T-helper 2 cell treated with Interferon-gamma antibody and Interleukin-4, amounts not matched to agents 5 μg/mL and 100 μg/mL, for 36 hours (primary cell): ENCODE results near the gene ZSWIM3.
"Not testable (repeated sequence)": the region's sequence is repeated elsewhere in the genome, so short reads cannot be mapped to it uniquely, and the experiment has no call there.

ENCODE experiments used
- DNase-seq: peaks from one replicate; pipeline ENCODE4 v3.0.0; 2021; ENCODE audit warnings: low spot score
- H3K27ac Mint-ChIP-seq: one replicate; pipeline ENCODE4 v1.8.0; 2021; ENCODE audit warnings: mild to moderate bottlenecking, mixed read lengths
- H3K27me3 Mint-ChIP-seq: one replicate; pipeline ENCODE4 v1.8.0; 2021; ENCODE audit warnings: low read depth, mixed read lengths
- H3K36me3 Mint-ChIP-seq: one replicate; pipeline ENCODE4 v1.8.0; 2021; ENCODE audit warnings: low read depth, mixed read lengths
- H3K4me1 Mint-ChIP-seq: one replicate; pipeline ENCODE4 v1.8.0; 2021; ENCODE audit warnings: low read depth, mixed read lengths
- H3K4me3 Mint-ChIP-seq: one replicate; pipeline ENCODE4 v1.8.0; 2022; ENCODE audit warnings: mild to moderate bottlenecking, moderate library complexity, mixed read lengths
- H3K9me3 Mint-ChIP-seq: one replicate; pipeline ENCODE4 v1.8.0; 2021; ENCODE audit warnings: mixed read lengths

The ZSWIM3 gene

GRCh38 chr20:45859916-45860315 lies 2.5 kb downstream of the ZSWIM3 start:
- Mint-ChIP-seq H3K9me3 (no peaks in the 10 kb centered on the region), H3K27me3 (no peaks in the 10 kb centered on the region), H3K4me1 (peaks cover 33% of the 10 kb centered on the region), H3K36me3 (peaks cover 4% of the 10 kb centered on the region), H3K27ac (no peak overlapping the region), H3K4me3 (no peak overlapping the region)
- no peak for DNase-seq

- Mint-ChIP-seq H3K9me3 (no peaks in the 10 kb centered on the region), H3K27ac (no peak overlapping the region), H3K4me3 (no peak overlapping the region), H3K27me3 (no peaks in the 10 kb centered on the region), H3K4me1 (peaks cover 29% of the 10 kb centered on the region), H3K36me3 (peaks cover 4% of the 10 kb centered on the region)
- no peak for DNase-seq
Observed at GRCh38 chr20:45860560-45861220, 3.3 kb downstream of the ZSWIM3 start.

GRCh38 chr20:45861221-45862075 lies 4.0 kb downstream of the ZSWIM3 start:
- H3K4me3 Mint-ChIP-seq, result no peak overlapping the region
- no peak overlapping the region for H3K27ac Mint-ChIP-seq
- H3K36me3 Mint-ChIP-seq, result peaks cover 4% of the 10 kb centered on the region
- no peaks in the 10 kb centered on the region for H3K27me3 Mint-ChIP-seq
- no peaks in the 10 kb centered on the region for H3K9me3 Mint-ChIP-seq
- H3K4me1 Mint-ChIP-seq, result peaks cover 29% of the 10 kb centered on the region
- no peak for DNase-seq

- Mint-ChIP-seq H3K27ac (no peak overlapping the region), H3K4me1 (peaks cover 14% of the 10 kb centered on the region), H3K36me3 (peaks cover 4% of the 10 kb centered on the region)
Observed at GRCh38 chr20:45863543-45864470, 6.4 kb downstream of the ZSWIM3 start.

GRCh38 chr20:45866454-45866853 lies 9.0 kb downstream of the ZSWIM3 start:
- DNase-seq, result no peak
- H3K9me3 Mint-ChIP-seq, result no peaks in the 10 kb centered on the region
- H3K4me1 Mint-ChIP-seq, result no peaks in the 10 kb centered on the region
- H3K27ac Mint-ChIP-seq, result no peak overlapping the region
- peaks cover 4% of the 10 kb centered on the region for H3K36me3 Mint-ChIP-seq
- H3K4me3 Mint-ChIP-seq, result no peak overlapping the region
- no peaks in the 10 kb centered on the region for H3K27me3 Mint-ChIP-seq

More at GRCh38 chr20:45863543-45864470, 6.4 kb downstream of the ZSWIM3 start:
- Mint-ChIP-seq H3K27me3 (no peaks in the 10 kb centered on the region), H3K9me3 (no peaks in the 10 kb centered on the region), H3K4me3 (no peak overlapping the region)
- DNase-seq, result no peak

- Mint-ChIP-seq H3K27ac (no peak overlapping the region), H3K4me3 (no peak overlapping the region), H3K9me3 (no peaks in the 10 kb centered on the region), H3K4me1 (peaks cover under 1% of the 10 kb centered on the region), H3K27me3 (no peaks in the 10 kb centered on the region), H3K36me3 (peaks cover 5% of the 10 kb centered on the region)
- no peak for DNase-seq
Observed at GRCh38 chr20:45867136-45867818, 9.9 kb downstream of the ZSWIM3 start.

GRCh38 chr20:45867819-45868176 lies 10.4 kb downstream of the ZSWIM3 start:
- H3K36me3 Mint-ChIP-seq, result peaks cover 7% of the 10 kb centered on the region
- no peaks in the 10 kb centered on the region for H3K9me3 Mint-ChIP-seq
- no peak overlapping the region for H3K4me3 Mint-ChIP-seq
- no peak for DNase-seq
- no peaks in the 10 kb centered on the region for H3K27me3 Mint-ChIP-seq
- no peak overlapping the region for H3K27ac Mint-ChIP-seq
- peaks cover 1% of the 10 kb centered on the region for H3K4me1 Mint-ChIP-seq

GRCh38 chr20:45872626-45873025 lies 15.2 kb downstream of the ZSWIM3 start:
- Mint-ChIP-seq H3K27ac (no peak overlapping the region), H3K27me3 (no peaks in the 10 kb centered on the region), H3K4me1 (peaks cover 5% of the 10 kb centered on the region), H3K36me3 (peaks cover 8% of the 10 kb centered on the region), H3K4me3 (no peak overlapping the region), H3K9me3 (no peaks in the 10 kb centered on the region)
- no peak for DNase-seq

GRCh38 chr20:45873409-45874103 lies 16.1 kb downstream of the ZSWIM3 start:
- Mint-ChIP-seq H3K36me3 (peaks cover 8% of the 10 kb centered on the region), H3K27me3 (no peaks in the 10 kb centered on the region), H3K4me1 (peaks cover 5% of the 10 kb centered on the region), H3K4me3 (no peak overlapping the region), H3K27ac (no peak overlapping the region), H3K9me3 (no peaks in the 10 kb centered on the region)
- DNase-seq, result no peak

GRCh38 chr20:45874104-45874481 lies 16.7 kb downstream of the ZSWIM3 start:
- H3K4me3 Mint-ChIP-seq, H3K36me3 Mint-ChIP-seq, H3K4me1 Mint-ChIP-seq, DNase-seq, H3K27me3 Mint-ChIP-seq, H3K27ac Mint-ChIP-seq, H3K9me3 Mint-ChIP-seq: not testable (repeated sequence)

- Mint-ChIP-seq H3K27ac (no peak overlapping the region), H3K36me3 (peaks cover 8% of the 10 kb centered on the region), H3K9me3 (no peaks in the 10 kb centered on the region), H3K4me1 (peaks cover 5% of the 10 kb centered on the region), H3K27me3 (no peaks in the 10 kb centered on the region), H3K4me3 (no peak overlapping the region)
- no peak for DNase-seq
Observed at GRCh38 chr20:45874576-45874975, 17.2 kb downstream of the ZSWIM3 start.

- no peaks in the 10 kb centered on the region for H3K9me3 Mint-ChIP-seq
- H3K4me3 Mint-ChIP-seq, result no peak overlapping the region
- DNase-seq, result no peak
- H3K27me3 Mint-ChIP-seq, result no peaks in the 10 kb centered on the region
- peaks cover 24% of the 10 kb centered on the region for H3K4me1 Mint-ChIP-seq
- H3K36me3 Mint-ChIP-seq, result peaks cover 21% of the 10 kb centered on the region
- H3K27ac Mint-ChIP-seq, result no peak overlapping the region
Observed at GRCh38 chr20:45878076-45878761, 20.8 kb downstream of the ZSWIM3 start.
